Endodermal cell (in vitro differentiated cells): ENCODE data around the gene TBC1D16. TPM values are rescaled to one million over a fixed set of nuclear protein-coding genes. Genes with fewer than 3 reads are reported as not detected.

Source experiments
- DNase-seq: peaks from one replicate; pipeline ENCODE4 v3.0.0-alpha.2; 2017
- H3K27ac ChIP-seq: 2 replicates; pipeline ENCODE4 v1.5.1; 2013; ENCODE audit warnings: mild to moderate bottlenecking, low read depth, low read length, moderate library complexity
- H3K27me3 ChIP-seq: 2 replicates; pipeline ENCODE4 v1.6.1; 2013; ENCODE audit warnings: mild to moderate bottlenecking, low read length, moderate library complexity; ENCODE audit not compliant: insufficient read depth, control insufficient read depth, poor library complexity, severe bottlenecking
- H3K36me3 ChIP-seq: 2 replicates; pipeline ENCODE4 v1.7.0; 2013; ENCODE audit warnings: mild to moderate bottlenecking, low read length, moderate library complexity; ENCODE audit not compliant: control insufficient read depth, insufficient read depth
- H3K4me1 ChIP-seq: one replicate; pipeline ENCODE4 v1.7.0; 2013; ENCODE audit warnings: low read length; ENCODE audit not compliant: control insufficient read depth, insufficient read depth
- H3K4me3 ChIP-seq: 2 replicates; pipeline ENCODE4 v1.5.1; 2013; ENCODE audit warnings: mild to moderate bottlenecking, low read length, moderate library complexity
- H3K9ac ChIP-seq: 2 replicates; pipeline ENCODE4 v1.6.1; 2013; ENCODE audit warnings: mild to moderate bottlenecking, low read length, moderate library complexity; ENCODE audit not compliant: poor library complexity, severe bottlenecking; ENCODE audit errors: extremely low read depth
- H3K9me3 ChIP-seq: 2 replicates; pipeline ENCODE4 v1.6.1; 2013; ENCODE audit warnings: mild to moderate bottlenecking, low read length, moderate library complexity; ENCODE audit not compliant: control insufficient read depth
- H3K27ac Mint-ChIP-seq: 2 replicates; pipeline ENCODE4 v1.8.0; 2020; ENCODE audit warnings: mixed read lengths
- H3K27me3 Mint-ChIP-seq: 2 replicates; pipeline ENCODE4 v1.8.0; 2021; ENCODE audit warnings: mild to moderate bottlenecking, mixed read lengths; ENCODE audit not compliant: insufficient read depth
- H3K36me3 Mint-ChIP-seq: 2 replicates; pipeline ENCODE4 v1.8.0; 2020; ENCODE audit warnings: low read depth, mixed read lengths
- H3K4me1 Mint-ChIP-seq: 2 replicates; pipeline ENCODE4 v1.8.0; 2020; ENCODE audit warnings: mixed read lengths
- H3K4me3 Mint-ChIP-seq: 2 replicates; pipeline ENCODE4 v1.8.0; 2020; ENCODE audit warnings: mild to moderate bottlenecking, moderate library complexity, mixed read lengths
- H3K9me3 Mint-ChIP-seq: 2 replicates; pipeline ENCODE4 v1.8.0; 2020; ENCODE audit warnings: mild to moderate bottlenecking, mixed read lengths
- CTCF ChIP-seq: fragments of 200-600 bp; sonication (generic); conservative IDR thresholded peaks from 2 replicates; pipeline ENCODE4 v1.5.0; 2021; ENCODE audit warnings: antibody characterized with exemption, mild to moderate bottlenecking
- WGBS, 2 experiments: methylation state at CpG; one replicate each; pipeline versions ENCODE4 v1.1.5 to v1.1.7; 2013; ENCODE audit warnings: missing lambda C conversion rate in 2 of 2, mixed read lengths in 1 of 2; ENCODE audit not compliant: insufficient coverage in 1 of 2, insufficient read length in 1 of 2; 5-methylcytosine and 5-hydroxymethylcytosine counted together
- total RNA-seq, 2 donors: library from RNA; stranded (reverse); fragmentation: NEBNext Ultra II Directional in 1 of 2; extraction: Animal tissue kit (Norgen Biotek cat#: 25700) in 1 of 2; gene quantifications; 2 replicates in 1 of 2; 3 replicates in 1 of 2; pipeline ENCODE4 v1.2.1, GENCODE V29; 2021

Gene TBC1D16
- total RNA-seq, 2 donors from 2014 or later, result 88.2 to 116 TPM

GRCh38 chr17:79935197-79935885 is 100.3 kb downstream of the TBC1D16 start:
- no peak overlapping the region for H3K4me3 ChIP-seq
- H3K27me3 ChIP-seq, result no peaks in the 10 kb centered on the region
- peaks cover 35% of the 10 kb centered on the region for H3K4me1 Mint-ChIP-seq
- peak; percentile 54 for TF ChIP-seq CTCF
- peaks cover 6% of the 10 kb centered on the region for H3K4me1 ChIP-seq
- H3K9me3 ChIP-seq, result no peaks in the 10 kb centered on the region
- peak; percentile 80 for DNase-seq
- no peak overlapping the region for H3K27ac ChIP-seq
- no peak overlapping the region for H3K9ac ChIP-seq
- H3K27me3 Mint-ChIP-seq, result peaks cover 10% of the 10 kb centered on the region
- peaks cover 15% of the 10 kb centered on the region for H3K36me3 Mint-ChIP-seq
- peak overlapping the region; percentile 52 for H3K27ac Mint-ChIP-seq
- H3K4me3 Mint-ChIP-seq, result no peak overlapping the region
- WGBS, 2 experiments, result 88 to 90% methylated on average over 11 to 19 of the region's 19 CpGs
- H3K36me3 ChIP-seq, result no peaks in the 10 kb centered on the region
- no peaks in the 10 kb centered on the region for H3K9me3 Mint-ChIP-seq

- Mint-ChIP-seq H3K36me3 (peaks cover 8% of the 10 kb centered on the region), H3K27me3 (peaks cover 10% of the 10 kb centered on the region), H3K27ac (no peak overlapping the region), H3K4me3 (no peak overlapping the region), H3K4me1 (peaks cover 35% of the 10 kb centered on the region), H3K9me3 (no peaks in the 10 kb centered on the region)
- Histone ChIP-seq H3K9ac (no peak overlapping the region), H3K27ac (no peak overlapping the region), H3K36me3 (no peaks in the 10 kb centered on the region), H3K4me3 (no peak overlapping the region), H3K4me1 (peaks cover 6% of the 10 kb centered on the region), H3K27me3 (no peaks in the 10 kb centered on the region), H3K9me3 (no peaks in the 10 kb centered on the region)
- TF ChIP-seq CTCF, result no peak
- 86 to 92% methylated on average over 8 to 9 of the region's 9 CpGs for WGBS, 2 experiments
- DNase-seq, result no peak
Observed at GRCh38 chr17:79934653-79934970, 101.1 kb downstream of the TBC1D16 start.

GRCh38 chr17:79933863-79934652 is 101.6 kb downstream of the TBC1D16 start:
- Histone ChIP-seq H3K9ac (no peak overlapping the region), H3K4me3 (no peak overlapping the region), H3K4me1 (peaks cover 6% of the 10 kb centered on the region), H3K36me3 (no peaks in the 10 kb centered on the region), H3K27ac (no peak overlapping the region), H3K27me3 (no peaks in the 10 kb centered on the region), H3K9me3 (no peaks in the 10 kb centered on the region)
- peak overlapping the region; percentile 48 for H3K27ac Mint-ChIP-seq
- 92% methylated on average over 18 to 22 of the region's 22 CpGs for WGBS, 2 experiments
- H3K27me3 Mint-ChIP-seq, result peaks cover 10% of the 10 kb centered on the region
- H3K4me1 Mint-ChIP-seq, result peaks cover 35% of the 10 kb centered on the region
- DNase-seq, result no peak
- no peak for TF ChIP-seq CTCF
- no peak overlapping the region for H3K4me3 Mint-ChIP-seq
- peaks cover 4% of the 10 kb centered on the region for H3K36me3 Mint-ChIP-seq
- no peaks in the 10 kb centered on the region for H3K9me3 Mint-ChIP-seq
